NCI-H2107 (cell line): Measurements from ENCODE around the gene AGAP1.

Experiments used
- DNase-seq: peaks from one replicate; lab custom pipeline; 2025; lab: John Stamatoyannopoulos, UW

The AGAP1 gene

DNA sequence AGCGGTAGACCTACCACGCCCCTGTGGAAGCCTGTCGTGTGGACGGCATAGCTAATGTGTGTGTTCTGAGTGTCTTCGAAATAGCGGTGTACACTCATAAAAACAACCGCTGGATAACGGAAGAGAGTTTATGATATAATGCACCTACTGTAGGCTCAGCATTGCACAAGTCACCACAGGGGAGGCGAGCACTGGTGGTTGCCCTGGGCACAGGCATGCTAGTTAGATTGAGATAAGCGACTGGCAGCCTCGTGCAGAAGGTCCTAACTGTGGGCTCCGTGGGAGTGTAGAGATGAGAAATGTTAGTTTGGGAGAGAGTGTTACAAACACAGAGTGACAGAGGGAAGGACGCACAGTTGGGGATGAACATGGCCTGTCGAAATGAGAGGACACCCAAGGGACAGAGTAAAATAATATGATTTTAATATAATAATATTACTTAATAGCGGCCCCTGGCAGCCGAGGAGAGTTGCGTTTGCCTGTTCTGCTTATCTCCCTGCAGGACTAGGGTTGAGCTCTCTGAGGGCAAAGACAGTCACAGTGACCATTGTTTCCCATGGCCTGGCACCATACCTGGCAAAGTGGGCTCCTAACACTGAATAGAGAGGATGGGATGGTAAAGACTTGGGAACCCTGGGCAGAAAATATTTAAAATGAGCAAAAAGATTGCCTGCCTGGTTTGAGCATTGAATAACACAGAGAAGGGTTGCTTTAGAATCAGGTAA lies 470.2 kb downstream of the AGAP1 start:
- no peak for DNase-seq

GRCh38 chr2:235964787-235965390 lies 471.0 kb downstream of the AGAP1 start:
- DNase-seq = no peak

DNA sequence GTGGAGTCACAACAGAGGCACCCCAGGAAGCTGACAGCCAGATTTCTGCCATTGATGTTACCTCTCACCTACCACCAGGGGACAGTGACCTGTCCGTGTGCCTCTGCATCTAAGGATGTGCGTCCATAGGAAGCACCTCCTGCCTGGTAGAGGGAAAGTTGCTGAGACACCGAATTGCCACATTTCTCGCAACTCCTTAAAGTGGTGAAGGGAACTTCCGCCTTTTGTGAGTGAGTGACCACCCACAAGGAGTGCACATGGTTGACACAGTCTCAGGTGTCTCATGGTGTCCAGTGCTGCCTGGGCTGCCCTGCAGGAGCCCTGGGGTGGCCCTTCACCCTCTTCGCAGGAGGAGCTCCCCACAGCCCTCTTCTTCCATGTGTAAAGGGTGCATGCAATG lies 472.6 kb downstream of the AGAP1 start:
- DNase-seq = no peak

DNA sequence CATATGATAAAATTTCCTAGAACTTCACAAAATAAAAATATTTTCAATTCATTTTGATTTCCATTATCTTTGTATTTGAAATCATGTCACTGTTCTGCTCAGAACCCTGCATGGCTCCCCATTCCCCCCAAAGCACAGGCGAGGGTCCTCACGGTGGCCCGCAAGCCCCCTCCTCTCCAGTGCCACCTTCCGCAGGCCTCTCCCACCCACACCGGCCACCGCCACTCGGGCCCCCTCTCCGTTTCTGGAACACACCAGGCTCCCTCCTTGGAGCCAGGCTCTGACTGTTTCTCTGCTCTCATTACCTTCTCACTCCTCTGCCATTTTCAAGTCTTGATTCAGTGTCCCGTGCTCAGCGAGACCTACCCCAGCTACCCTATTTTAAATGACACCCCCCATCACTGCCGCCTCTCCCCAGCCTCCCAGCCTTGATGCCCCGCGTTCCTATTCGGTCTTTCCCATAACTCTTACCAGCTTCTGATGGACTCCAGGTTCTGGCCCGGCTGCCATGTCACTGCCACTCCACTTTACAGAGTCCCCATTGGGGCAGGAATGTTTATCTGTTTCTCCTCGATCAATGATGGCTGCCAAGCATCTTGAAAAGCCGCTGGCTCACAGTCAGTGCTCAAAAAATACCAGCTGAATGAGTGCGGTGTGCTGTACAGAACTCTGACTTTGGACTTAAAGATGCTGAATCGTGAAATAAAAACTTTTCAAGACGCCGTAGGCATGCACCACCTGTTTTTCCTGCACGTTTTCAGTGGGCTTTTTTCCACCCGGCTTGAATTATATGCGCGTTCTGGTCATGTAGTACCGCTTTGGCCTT lies 473.3 kb downstream of the AGAP1 start:
- DNase-seq = no peak

- no peak for DNase-seq
Measured at GRCh38 chr2:235968155-235968554, 474.3 kb downstream of the AGAP1 start.

- peak; percentile 80 for DNase-seq
Measured at GRCh38 chr2:235968616-235969324, 474.9 kb downstream of the AGAP1 start.

DNA sequence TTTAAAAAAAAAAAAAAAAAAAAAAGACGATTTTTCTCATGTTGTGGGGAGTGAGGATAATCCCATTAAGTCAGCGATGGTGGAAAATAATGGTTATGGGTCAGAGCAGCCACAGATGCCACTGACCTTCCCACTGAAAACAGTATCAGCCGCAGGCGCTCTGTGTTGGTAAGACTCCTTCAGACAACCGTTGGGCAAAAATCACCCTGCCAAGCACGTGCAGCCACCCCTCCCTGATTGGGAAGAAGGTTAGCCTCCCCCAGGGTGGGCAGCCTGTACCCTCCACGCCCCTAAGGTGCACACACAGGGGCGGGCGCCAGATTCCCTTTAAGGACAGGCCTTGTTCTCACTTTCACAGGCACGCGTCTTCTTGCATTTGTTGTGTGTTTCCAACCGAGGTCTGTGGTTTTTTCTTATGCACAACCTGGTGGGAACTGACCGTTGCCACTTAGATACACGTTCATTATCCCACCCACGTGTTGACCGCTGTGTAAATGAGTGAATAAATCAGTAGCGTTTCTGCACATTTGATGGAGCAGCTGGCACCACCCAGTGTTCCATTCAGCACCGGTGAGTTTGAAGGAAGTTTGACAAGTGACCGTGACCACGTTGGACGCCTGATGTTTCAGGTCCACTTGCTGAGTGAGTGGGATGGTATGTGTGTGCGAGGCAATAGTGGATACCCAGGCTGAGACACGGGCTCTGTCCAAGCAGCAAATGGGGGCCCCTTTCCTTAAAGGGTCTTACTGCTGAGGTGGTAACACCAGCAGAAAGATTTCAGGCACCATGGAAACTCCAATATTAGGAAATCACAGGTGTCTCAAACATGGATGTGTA lies 476.6 kb downstream of the AGAP1 start:
- no peak for DNase-seq

DNA sequence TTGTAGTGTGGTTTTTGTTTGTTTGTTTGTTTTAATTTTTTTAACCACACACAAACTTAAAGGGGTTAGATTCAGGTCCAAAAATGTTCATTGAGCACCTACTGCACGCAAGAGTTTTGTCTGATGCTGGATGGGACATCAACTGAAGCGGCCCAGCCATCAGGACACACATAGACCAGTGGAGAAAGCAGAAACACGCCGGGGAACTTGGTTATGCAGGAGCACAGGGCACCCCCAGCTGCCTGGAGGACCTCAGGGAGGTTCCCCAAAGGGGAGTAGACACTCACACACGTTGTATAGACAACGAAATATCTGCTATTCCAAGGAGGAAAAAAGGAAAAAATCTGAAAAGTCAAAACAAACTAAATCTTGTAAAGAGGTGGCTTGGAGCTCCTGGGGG lies 482.7 kb downstream of the AGAP1 start:
- no peak for DNase-seq

DNA sequence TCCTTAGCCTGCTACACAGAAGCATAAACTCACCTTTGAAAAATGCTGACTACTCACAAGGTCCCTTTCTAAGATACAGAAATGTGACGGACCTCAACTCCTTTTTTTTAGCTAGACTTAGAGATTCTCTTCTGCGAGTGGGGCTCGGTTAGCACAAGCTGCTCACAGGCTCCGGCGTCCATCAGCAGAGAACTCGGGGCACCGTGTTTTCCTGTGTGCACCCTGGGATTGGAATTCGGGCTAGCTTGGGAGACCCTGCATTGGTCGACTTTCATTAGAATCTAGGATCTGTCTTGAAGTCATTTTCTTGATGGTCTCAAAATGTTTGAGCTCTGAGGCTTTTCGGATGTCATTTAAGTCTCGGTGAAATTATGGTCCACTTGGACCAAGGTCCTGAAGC lies 483.1 kb downstream of the AGAP1 start:
- no peak for DNase-seq

- DNase-seq = no peak
Measured at GRCh38 chr2:235977445-235977844, 483.6 kb downstream of the AGAP1 start.

DNA sequence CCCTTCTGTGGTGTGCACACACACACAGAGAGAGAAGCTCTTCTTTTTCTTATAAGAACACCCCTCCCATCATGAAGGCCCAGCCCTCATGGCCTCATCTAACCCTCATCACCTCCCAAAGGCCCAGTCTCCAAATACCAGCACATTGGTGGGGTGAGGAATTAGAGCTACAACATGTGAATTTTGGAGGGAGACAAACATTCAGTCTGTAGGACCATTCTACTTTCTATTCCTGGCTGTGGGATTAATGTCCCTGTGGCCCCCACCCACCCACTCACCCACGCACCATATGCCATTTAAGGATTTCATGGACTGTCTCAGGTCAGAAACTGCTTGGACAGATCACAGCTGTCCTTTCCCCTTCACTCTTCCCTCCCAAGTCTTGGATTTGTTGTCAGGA lies 484.2 kb downstream of the AGAP1 start:
- no peak for DNase-seq

GRCh38 chr2:235979037-235979436 lies 485.2 kb downstream of the AGAP1 start:
- no peak for DNase-seq

GRCh38 chr2:235979753-235980435 lies 486.1 kb downstream of the AGAP1 start:
- peak; percentile 54 for DNase-seq

- no peak for DNase-seq
Measured at GRCh38 chr2:235981631-235982030, 487.8 kb downstream of the AGAP1 start.

GRCh38 chr2:235983016-235983415 lies 489.2 kb downstream of the AGAP1 start:
- no peak for DNase-seq

- DNase-seq = no peak
Measured at GRCh38 chr2:235984552-235984951, 490.7 kb downstream of the AGAP1 start.

GRCh38 chr2:235986361-235986760 lies 492.5 kb downstream of the AGAP1 start:
- DNase-seq = no peak

DNA sequence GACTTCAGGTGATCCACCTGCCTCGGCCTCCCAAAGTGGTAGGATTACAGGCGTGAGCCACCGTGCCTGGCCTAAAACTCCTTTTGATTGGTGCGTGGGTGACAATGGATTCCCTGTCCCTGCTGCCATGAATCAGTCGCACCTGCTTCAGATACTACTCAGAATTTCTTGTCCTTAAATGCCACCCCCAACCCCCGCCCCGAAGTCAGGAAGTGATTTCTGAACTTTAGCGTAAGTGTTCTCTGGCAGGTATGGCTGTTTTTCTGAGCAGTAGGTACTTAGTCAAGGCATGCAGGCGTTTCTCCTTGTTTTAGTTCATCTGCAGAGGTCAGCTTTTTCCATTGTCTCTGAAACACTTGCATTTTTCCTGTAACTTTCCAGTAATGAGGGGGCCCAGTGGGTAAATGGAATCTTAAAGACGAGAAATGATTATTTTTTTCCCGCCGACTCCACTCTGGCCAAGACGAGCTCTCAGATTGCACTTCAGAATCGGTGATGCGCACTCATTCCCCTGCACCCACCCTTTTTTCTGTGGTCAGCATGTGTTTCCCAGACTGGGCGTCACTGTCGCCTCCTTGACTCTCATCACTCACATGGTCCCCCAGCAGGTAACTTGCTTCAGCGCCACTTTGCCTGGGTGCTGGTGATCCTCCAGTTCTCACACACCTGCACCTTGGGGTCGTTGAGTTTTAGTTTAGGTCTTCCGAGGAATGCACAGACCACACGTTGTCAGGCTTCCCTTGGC lies 494.6 kb downstream of the AGAP1 start:
- no peak for DNase-seq

- DNase-seq = no peak
Measured at GRCh38 chr2:235989591-235989990, 495.7 kb downstream of the AGAP1 start.

DNA sequence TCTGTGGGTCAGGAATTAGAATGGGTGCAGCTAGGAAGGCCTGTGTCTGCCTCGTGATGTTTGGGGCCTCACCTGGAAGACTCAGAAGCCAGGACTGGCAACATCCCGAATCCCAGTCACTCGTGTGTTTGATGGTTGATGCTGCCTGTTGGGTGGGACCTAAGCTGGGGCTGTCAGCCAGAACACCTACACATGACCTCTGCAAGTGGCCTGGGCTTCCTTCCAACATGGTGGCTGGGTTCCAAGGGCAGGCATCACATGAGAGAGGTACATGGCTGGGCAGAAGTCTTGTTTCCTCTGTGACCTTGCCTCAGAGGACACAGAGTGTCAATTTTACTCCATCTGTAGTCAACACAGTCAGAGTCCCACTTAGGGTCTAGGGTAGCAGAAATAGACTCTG lies 496.5 kb downstream of the AGAP1 start:
- DNase-seq = no peak
